Medulla oblongata (tissue), 1 donor: ENCODE results near the gene CCR4.
"Not testable (repeated sequence)": the region's sequence is repeated elsewhere in the genome, so short reads cannot be mapped to it uniquely, and the experiment has no call there.

Experiments
- DNase-seq: peaks from one replicate; pipeline ENCODE4 v3.0.0-alpha.2; 2015; ENCODE audit errors: extremely low spot score

Gene CCR4

DNA sequence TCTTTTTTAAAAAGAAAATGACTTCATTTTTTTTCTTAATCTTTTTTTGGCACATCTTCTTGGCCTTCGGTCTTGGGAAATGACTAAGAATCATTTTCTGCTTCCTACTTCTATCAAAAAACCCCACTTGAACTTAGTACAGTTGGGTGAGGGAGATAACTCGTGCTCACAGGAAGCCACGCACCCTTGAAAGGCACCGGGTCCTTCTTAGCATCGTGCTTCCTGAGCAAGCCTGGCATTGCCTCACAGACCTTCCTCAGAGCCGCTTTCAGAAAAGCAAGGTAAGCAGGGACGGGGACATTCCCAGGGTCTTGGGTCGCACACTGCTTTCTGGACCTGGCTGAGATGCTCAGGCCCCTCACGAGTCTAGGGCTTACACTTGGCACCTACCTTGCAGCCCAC is at the start of gene CCR4:
TSS of gene CCR4 (plus strand) at position 235 of the 402 bp plus-strand sequence. CDS start 1,779 bp downstream, outside the sequence.
- DNase-seq = no peak

DNA sequence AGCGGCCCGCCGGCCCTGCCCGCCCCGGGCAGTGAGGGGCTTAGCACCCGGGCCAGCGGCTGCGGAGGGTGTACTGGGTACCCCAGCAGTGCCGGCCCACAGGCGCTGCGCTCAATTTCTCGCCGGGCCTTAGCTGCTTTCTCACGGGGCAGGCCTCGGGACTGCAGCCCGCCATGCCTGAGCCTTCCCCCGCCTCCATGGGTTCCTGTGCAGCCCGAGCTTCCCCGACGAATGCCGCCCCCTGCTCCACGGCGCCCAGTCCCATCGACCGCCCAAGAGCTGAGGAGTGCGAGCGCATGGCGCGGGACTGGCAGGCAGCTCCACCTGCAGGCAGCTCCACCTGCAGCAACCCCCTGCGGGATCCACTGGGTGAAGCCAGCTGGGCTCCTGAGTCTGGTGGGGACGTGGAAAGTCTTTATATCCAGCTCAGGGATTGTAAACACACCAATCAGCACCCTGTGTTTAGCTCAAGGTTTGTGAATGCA is 48.5 kb upstream of the CCR4 start:
- not testable (repeated sequence) for DNase-seq

DNA sequence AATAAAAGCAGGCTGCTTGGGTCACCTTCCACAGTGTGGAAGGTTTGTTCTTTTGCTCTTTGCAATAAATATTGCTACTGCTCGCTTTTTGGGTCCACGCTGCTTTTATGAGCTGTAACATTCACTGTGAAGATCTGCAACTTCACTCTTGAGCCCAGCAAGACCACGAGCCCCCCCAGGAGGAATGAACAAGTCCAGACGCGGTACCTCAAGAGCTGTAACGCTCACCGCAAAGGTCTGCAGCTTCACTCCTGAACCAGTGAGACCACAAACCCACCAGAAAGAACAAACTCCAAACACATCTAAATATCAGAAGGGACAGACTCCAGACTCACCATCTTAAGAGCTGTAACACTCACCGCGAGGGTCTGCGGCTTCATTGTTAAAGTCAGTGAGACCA is 47.5 kb upstream of the CCR4 start:
- no peak for DNase-seq

DNA sequence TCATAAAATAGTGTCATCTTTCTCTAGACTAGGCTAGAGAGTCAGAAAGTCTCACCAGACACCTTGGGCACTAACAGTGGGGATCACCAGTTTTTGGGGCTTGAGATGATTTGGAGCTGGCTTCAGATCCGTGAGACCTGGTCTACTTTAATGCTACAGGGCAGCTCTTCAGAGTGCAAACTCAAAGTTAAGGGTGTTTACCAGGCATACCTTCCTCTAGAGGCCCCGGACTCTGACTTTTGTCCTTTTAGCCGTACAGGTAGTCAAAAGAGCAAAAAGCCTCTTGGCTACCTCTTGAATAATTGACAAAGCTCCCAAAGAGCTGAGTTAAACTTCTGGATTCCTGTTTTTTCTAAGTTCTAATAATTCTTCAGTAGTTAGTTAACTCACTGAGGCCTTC is 41.4 kb upstream of the CCR4 start:
- no peak for DNase-seq

DNA sequence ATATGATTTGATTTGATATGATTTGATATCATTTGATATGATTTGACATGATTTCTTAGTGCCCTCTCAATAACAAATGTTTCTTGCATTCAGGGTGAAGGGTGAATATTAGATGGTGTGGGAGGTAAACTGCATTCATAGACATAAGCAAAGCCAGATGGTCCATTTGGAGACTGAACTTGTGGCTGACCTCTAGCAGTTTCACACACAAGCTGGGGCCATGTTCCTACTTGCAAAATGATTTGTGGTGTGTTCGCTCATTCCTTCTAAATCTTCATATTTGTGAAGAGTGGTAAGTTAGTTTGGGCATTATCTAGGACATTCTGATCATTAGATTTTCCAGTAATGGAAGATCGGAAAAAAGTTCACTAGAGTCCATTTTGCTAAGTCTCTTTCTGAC is 40.5 kb upstream of the CCR4 start:
- DNase-seq = no peak

DNA sequence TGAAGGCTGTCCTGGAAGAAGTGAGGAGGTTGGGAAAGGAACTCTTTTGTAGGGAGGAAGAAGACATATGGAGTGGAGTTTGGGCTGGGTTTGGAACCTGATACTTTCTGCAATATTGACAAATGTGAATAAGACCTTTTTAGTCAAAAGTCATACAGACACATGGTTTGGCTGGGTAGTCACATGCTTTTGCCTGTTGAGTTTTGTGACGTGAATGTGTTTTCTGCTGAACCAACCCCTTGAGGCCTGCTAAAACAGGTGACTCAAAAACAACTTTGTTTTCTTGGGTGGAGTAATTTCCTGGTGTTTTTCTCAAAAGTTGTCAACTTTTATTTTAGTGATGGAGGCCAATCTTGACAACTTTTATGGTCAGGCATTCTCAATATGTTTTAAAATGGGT is 39.4 kb upstream of the CCR4 start:
- no peak for DNase-seq

DNA sequence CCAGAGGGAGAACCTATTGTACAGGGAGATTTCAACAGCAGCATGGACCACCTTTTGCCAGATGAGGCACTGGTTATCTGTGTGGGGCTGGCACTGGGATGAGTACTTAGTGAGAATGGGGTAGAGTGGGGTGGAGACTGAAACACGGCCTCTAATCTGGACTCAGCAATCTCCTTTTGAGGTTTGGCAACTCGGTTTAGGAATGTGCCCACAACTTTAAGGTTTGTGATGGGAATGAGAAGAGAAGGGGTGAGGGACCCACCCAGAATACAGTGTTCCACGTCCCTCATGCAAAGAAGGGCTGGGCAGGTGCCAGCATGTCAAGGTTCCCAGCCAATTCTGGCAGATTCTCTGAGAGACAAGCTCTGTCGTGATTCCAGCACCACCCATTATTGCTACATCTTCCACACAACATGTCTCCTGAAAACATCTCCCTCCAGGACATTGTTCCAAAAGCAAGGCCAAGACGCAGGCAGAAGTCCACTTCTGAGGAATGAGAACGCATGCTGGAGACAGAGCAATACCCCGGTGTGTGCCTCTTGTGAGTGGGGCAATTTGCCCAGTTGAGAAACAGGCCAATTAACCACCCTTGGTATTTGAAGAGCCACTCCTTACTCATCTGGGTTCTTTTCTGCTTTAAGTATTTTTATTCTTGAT is 37.5 kb upstream of the CCR4 start:
- no peak for DNase-seq

DNA sequence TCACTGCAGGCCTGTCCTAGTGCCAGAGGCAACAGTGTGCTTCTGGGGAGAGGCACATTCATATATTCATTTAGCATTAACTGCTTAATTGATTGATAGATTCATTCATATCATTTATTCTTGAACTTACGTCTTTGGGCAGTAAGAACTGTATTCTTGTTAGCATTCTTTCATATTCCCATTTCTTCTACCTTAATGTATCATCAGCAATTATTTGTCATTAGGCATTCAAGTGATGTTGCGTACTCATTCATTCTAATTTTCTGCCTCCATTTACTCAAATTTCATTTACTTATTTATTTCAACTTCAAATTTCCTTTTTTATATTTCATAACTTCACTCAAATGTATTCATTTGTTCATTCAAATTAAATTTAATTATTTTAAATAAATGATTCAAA is 31.5 kb upstream of the CCR4 start:
- DNase-seq = no peak

DNA sequence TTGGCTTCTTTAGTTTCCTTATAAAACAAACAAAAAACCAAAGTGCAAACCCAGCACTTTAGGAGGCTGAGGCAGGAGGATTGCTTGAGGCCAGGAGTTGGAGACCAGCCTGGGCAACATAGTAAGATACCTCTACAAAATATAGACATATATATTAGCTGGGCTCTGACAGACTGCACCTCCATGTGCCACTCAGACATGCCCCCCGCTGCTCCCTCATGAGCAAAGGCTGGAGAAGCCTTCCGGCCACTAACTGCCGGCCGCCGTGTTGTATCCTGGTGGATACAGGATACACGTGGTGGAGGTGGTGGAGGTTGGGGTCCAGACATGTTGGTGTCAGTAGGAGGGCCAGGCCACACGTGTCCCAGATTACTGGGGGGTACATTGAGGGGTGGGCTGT is 29.4 kb upstream of the CCR4 start:
- DNase-seq = no peak

DNA sequence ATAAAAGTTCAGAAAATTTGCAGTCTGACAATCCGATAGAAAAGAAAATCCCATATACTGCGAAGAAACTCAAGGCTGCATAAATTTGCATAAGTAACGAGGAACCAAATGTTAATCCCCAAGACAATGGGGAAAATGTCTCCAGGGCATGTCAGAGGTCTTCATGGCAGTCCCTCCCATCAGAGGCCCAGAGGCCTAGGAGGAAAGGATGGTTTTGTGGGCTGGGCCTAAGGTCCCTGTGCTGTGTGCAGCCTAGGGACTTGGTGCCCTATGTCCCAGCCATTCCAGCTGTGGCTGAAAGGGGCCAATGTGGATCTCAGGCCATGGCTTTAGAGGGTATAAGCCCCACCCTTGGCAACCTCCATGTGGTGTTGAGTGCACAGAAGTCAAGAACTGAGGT is 21.3 kb upstream of the CCR4 start:
- no peak for DNase-seq

DNA sequence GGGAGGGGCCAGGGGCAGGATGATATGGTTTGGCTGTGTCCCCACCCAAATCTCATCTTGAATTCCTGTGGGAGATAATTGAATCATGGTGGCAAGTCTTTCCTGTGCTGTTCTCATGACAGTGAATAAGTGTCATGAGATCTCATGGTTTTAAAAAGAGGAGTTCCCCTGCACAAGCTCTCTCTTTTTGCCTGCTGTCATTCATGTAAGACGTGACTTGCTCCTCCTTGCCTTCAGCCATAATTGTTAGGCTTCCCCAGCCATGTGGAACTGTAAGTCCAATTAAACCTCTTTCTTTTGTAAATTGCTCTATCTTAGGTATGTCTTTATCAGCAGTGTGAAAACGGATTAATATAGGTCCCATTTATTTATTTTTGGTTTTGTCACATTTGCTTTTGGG is 20.2 kb upstream of the CCR4 start:
- not testable (repeated sequence) for DNase-seq

DNA sequence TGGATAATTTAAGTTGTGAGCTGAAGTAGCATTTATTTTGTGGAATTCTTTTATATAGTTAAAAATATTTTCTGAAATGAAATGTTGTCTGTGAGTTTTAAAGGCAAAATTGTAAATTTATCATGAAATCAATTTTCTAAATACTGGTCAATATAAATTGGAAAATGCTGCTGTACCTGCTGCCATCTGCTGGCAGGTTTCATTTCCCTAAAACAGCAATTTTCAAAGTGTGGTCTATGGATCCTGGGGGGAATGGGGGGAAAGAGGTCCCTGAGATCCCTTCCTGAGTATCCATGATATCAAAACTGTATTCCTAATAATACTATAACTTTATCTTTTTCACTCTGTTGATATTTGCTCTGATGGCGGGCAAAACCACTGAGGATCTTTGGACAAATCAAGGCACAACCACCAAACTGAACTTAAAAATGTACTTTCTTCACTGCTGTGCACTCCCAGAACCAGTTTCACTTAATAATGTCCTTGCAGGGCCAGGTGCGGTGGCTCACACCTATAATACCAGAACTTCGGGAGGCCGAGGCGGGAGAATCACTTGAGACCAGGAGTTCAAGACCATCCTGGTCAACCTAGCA is 17.2 kb upstream of the CCR4 start:
- peak; percentile 17 for DNase-seq

DNA sequence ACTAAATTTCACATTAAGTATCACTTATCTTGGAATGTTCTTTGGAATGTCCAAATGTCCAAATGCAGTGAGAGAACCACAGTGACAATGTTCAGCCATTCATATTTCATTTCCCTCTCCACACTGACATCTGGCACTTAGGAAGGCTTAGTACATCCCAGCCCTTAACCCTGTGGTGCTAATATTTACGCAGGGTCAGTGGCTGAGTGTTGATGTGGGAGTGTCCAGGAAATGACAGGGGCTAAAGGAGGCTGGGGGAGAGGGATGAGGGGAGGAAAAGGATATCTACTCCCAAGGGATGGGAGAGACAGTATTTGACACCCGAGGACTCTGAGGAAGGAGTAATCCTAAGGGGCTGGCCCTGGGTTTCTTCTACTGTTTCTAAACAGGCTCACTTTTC is 14.1 kb upstream of the CCR4 start:
- no peak for DNase-seq

DNA sequence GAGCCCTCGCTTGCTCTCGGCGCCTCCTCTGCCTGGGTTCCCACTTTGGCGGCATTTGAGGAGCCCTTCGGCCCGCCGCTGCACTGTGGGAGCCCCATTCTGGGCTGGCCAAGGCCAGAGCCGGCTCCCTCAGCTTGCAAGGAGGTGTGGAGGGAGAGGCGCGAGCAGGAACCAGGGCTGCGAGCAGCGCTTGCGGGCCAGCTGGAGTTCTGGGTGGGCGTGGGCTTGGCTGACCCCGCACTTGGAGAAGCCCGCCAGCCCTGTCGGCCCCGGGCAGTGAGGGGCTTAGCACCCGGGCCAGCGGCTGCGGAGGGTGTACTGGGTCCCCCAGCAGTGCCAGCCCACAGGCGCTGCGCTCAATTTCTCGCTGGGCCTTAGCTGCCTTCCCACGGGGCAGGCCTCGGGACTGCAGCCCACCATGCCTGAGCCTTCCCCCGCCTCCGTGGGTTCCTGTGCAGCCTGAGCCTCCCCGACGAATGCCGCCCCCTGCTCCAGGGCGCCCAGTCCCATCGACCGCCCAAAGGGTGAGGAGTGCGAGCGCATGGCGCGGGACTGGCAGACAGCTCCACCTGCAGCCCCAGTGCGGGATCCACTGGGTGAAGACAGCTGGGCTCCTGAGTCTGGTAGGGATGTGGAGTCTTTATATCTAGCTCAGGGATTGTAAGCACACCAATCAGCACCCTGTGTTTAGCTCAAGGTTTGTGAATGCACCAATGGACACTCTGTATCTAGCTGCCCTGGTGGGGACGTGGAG is 11.7 kb upstream of the CCR4 start:
- not testable (repeated sequence) for DNase-seq

DNA sequence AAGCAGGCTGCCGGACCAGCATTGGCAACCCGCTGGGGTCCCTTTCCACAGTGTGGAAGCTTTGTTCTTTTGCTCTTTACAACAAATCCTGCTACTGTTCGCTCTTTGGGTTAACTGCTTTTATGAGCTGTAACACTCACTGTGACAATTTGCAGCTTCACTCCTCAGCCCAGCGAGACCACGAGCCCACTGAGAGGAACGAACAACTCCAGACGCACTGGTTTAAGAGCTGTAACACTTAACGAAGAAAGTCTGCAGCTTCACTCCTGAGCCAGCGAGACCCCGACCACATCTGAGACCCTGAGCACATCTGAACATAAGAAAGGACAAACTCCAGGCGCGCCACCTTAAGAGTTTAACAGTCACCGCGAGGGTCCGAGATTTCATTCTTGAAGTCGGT is 10.7 kb upstream of the CCR4 start:
- no peak for DNase-seq

DNA sequence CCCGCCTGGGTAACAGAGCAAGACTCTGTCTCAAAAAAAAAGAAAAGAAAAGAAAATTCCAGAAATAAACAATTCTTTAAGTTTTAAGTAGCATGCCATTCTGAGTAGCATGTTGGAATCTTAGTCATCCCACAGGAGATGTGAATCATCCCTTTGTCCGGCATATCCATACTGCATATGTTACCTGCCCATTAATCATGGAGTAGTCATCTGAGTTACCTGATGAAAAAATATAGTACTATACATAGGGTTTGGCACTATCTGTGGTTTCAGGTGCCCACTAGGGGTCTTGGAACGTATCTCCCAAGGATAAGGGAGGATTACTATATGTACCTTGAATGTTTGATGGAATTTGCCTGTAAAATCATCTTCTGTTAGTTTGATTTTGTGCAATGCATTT is 6.3 kb upstream of the CCR4 start:
- no peak for DNase-seq

DNA sequence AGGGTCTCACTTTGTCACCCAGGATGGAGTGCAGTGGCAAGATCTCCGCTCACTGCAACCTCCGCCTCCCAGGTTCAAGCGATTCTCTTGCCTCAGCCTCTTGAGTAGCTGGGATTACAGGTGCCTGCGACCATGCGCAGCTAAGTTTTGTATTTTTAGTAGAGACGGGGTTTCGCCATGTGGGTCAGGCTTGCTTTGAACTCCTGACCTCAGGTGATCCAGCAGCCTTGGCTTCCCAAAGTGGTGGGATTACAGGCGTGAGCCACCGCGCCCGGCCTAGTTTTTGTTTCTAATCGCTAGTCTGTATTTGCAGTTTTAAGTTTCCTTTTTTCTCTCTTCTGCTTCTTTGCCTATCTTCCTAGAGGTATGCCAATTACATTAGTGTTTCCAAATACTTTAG is 5.8 kb upstream of the CCR4 start:
- not testable (repeated sequence) for DNase-seq

DNA sequence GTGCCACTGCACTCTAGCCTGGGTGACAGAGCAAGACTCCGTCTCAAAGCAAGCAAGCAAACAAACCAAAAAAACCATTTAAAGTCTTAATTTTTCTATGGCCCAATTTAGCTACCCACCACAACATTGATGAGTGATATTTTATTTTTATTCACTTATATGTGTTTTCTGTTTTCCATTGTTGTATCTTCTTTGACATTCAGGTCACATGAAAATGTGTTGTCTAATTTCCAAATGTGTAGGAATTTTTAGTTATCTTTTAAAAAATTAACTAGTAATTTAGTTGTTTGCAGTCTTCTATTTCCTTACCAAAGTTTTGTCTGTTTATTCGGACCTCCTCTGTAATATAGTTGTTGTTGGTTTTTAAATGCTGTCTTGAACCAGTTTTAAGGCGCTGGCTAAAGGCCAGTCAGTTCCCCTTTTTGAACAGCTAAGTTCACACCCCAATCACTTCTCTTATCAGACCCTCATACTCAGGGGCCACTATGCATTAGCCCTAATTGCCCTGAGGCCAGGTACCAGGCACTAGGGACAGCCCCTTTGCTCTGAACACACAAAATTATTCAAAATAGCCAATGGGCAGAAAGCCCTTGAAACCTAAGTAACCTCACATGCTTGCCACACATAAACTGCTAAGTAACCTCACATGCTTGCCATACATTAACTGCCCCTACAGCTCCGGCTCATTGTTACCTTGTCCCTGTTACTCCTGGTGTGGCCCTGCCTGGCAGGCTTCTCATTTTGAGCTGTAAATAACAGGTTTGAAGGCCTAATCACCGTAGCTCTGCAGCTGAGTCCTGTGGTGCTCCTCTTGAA is 4.3 kb upstream of the CCR4 start:
- DNase-seq = no peak

DNA sequence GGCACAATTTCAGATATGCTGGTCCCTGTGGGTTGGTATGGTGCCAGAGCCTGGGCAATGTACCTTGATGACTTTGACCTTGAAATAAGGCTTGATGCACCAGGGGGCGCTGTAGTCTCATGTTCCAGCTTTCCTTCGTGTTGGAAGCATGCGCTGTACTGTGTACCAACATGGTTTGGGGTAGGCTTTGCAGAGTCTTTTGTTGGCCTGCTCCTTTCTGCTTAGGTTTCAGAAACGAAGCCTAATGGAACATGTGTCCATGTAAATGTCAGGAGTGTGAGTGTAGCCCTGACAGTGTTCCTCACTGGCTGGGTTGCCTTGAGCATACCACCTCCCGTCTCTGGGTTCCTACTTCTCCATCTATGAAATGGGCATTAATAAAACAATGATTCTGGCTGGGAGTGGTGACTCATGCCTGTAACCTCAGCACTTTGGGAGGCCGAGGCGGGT is 3.6 kb upstream of the CCR4 start:
- peak; percentile 77 for DNase-seq

DNA sequence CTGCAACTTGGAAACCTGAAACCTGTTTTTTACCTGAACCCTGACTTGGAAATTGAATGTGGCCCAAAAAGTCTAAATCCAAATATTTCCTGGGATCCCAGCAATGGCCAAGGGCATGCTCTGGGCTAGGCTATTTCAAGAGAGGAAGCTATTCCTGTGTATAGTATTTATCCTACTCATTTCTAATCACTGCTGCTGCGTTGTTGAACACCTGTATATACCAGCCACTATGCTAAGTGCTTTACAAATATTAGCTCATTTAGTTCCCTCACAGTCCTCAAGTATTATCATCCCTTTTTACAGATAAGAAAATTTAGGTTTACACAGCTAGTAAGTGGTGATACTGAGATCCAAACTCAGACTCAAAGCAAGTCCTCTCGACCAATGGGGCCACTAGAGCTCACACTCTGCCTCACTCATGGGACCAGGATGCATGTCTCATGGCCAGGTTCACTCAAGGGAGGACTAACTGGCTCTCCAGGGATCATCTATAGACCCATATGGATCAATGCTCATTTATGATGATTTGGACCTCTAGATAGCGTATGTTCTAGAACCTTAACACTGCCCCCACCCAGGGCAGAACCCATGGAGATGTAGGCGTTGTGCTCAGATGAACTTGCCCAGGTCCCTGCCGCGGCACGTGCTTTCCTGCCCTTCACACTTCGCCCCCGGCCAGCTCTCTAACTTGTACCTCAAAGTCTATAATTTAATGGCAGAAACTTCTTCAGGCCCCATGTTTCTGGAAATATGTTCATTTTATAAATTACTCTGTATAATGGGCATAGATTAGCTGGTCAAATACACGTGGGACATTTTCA is 2.6 kb upstream of the CCR4 start:
- DNase-seq = no peak

DNA sequence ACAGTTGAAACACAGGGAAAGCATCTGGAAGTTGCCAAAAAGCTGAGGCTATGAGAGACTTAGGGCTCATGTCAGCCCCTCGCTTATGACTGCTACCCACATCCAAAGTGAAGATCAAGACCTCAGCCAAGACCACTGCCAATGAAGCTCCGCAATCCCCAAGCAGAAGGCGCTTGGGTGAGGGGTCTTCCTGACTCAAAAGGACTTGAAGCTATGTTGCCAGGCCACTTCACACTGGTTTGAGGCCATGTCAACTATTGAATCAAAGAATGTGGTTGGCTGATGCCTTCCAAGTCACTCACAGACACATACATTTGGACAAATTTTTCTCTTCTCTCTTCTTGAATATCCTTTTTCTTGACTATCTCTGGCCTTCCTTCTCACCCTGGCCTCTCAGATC is 928 bp upstream of the CCR4 start:
- DNase-seq = no peak
